Tibial nerve (tissue), 4 donors: ENCODE measurements around the gene RAB9A. TPM values are rescaled to one million over a fixed set of nuclear protein-coding genes. Genes with fewer than 3 reads are reported as not detected.

Experiments
- DNase-seq, 2 donors: peaks; one replicate each; pipeline ENCODE4 v3.0.0-alpha.2; 2019; ENCODE audit warnings: low spot score in 2 of 2
- H3K27ac ChIP-seq, 4 donors: fragments of 200-600 bp; sonication (generic) in 3 of 4; one replicate each; pipeline ENCODE4 v1.5.1; 2017 to 2019; ENCODE audit warnings: mild to moderate bottlenecking in 1 of 4
- H3K27me3 ChIP-seq, 2 donors: fragments of 200-600 bp; sonication (generic) in 1 of 2; one replicate each; pipeline versions ENCODE4 v1.5.1 to v1.6.0; 2017 to 2019
- H3K36me3 ChIP-seq, 3 donors: fragments of 200-600 bp; sonication (generic); one replicate each; pipeline ENCODE4 v1.5.1; 2018 to 2019
- H3K4me1 ChIP-seq, 4 donors: fragments of 200-600 bp; sonication (generic) in 3 of 4; one replicate each; pipeline ENCODE4 v1.5.1; 2017 to 2019
- H3K4me3 ChIP-seq, 4 donors: fragments of 200-600 bp; sonication (generic) in 3 of 4; one replicate each; pipeline ENCODE4 v1.5.1; 2017 to 2019; ENCODE audit warnings: mild to moderate bottlenecking in 1 of 4, moderate library complexity in 1 of 4
- H3K9me3 ChIP-seq, 4 donors: fragments of 200-600 bp; sonication (generic) in 3 of 4; one replicate each; pipeline ENCODE4 v1.5.1; 2017 to 2019
- CTCF ChIP-seq, 5 experiments: fragments of 200-600 bp in 3 of 5; fragments of 450-650 bp in 2 of 5; sonication (generic) in 3 of 5; IDR thresholded peaks; one replicate each; pipeline ENCODE4 v1.5.1; 2016 to 2019; ENCODE audit warnings: antibody characterized with exemption in 5 of 5, mild to moderate bottlenecking in 3 of 5, moderate library complexity in 2 of 5
- EP300 ChIP-seq, 2 donors: sonication (generic); formaldehyde crosslinking; IDR thresholded peaks; one replicate each; pipeline ENCODE4 v1.6.1; 2017; ENCODE audit warnings: antibody characterized with exemption in 2 of 2, mild to moderate bottlenecking in 1 of 2
- POLR2A ChIP-seq, 2 donors: fragments of 450-650 bp; IDR thresholded peaks; one replicate each; pipeline ENCODE4 v1.6.1; 2017; ENCODE audit warnings: antibody characterized with exemption in 2 of 2, mild to moderate bottlenecking in 2 of 2, moderate library complexity in 2 of 2
- WGBS, 2 donors: methylation state at CpG; one replicate each; pipeline ENCODE4 v1.1.5; 2018; 5-methylcytosine and 5-hydroxymethylcytosine counted together
- total RNA-seq, 4 donors: library from RNA; depleted of rRNA; stranded (reverse); fragments of >200 nt; gene quantifications; one replicate each; pipeline ENCODE4 v1.1.0, GENCODE V29; 2016

Gene RAB9A
- total RNA-seq, 4 donors from 2014 or later: 20.1 to 69.5 (median 24.9) TPM

- no peak for TF ChIP-seq EP300 (IDR thresholded peaks at IDR 0.05)
- no peak for TF ChIP-seq POLR2A (IDR thresholded peaks at IDR 0.05)
- no peak for TF ChIP-seq CTCF (IDR thresholded peaks at IDR 0.05)
- Histone ChIP-seq H3K27me3 (no peaks in the 10 kb centered on the region), H3K9me3 (no peaks in the 10 kb centered on the region), H3K4me3 (no peak overlapping the region), H3K4me1 (peaks cover 0 to 67% (median 33%) of the 10 kb centered on the region in 4 donors), H3K36me3 (no peaks in the 10 kb centered on the region), H3K27ac (no peak overlapping the region)
- DNase-seq: no peak
- 91 to 92% methylated on average over 3 to 4 of the region's 4 CpGs for WGBS, 2 donors
Measured at GRCh38 chrX:13695601-13696115, 6.7 kb downstream of the RAB9A start.

DNA sequence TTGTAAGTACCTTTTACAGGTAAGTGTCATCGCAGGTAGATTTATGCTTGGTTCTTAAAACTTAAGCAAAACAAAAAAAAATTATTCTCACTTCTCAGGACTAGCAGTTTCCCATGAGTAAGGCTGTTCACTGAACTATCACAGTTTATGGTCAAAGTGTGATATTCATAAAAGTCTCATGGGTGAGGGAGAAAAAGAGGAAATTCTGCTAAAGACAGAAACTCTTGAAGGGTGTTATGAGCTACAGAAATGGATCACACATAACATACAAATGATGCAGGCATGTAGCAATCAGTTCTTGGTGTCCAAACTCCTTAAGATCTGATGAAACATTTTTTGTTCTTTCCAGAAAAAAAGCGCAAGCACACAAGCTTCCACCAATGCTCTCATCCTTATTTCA is 8.5 kb downstream of the RAB9A start:
- Histone ChIP-seq H3K4me3 (no peak overlapping the region), H3K27ac (no peak overlapping the region), H3K36me3 (no peaks in the 10 kb centered on the region), H3K9me3 (no peaks in the 10 kb centered on the region), H3K4me1 (peaks cover 0 to 71% (median 25%) of the 10 kb centered on the region in 4 donors), H3K27me3 (no peaks in the 10 kb centered on the region)
- TF ChIP-seq EP300 (IDR thresholded peaks at IDR 0.05): no peak
- no peak for TF ChIP-seq CTCF (IDR thresholded peaks at IDR 0.05)
- DNase-seq: no peak
- WGBS, 2 donors: 88 to 93% methylated on average over 2 of the region's 2 CpGs

DNA sequence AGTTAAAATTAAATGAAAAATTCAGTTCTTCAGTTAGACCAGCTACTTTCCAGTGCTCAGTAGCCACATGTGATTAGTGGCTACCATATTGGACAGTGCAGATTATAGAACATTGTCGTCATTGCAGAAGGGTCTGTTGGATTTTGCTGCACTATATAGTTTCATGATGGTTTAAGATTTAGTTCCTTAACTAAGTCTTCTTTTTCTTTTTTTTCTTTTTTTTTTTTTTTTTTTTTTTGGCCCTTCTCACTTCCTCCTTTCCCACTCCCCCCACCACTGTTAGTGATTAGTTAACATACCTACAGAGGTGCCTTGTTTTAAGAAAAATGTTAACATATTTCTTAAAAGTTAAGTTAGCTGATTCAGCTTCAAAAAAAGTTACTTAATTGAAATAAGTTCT is 9.0 kb downstream of the RAB9A start:
- H3K36me3 ChIP-seq: no peaks in the 10 kb centered on the region
- WGBS, 2 donors: 85 to 100% methylated on average over 1 of the region's 1 CpG
- H3K27ac ChIP-seq: no peak overlapping the region
- H3K4me1 ChIP-seq: peaks cover 0 to 68% (median 25%) of the 10 kb centered on the region in 4 donors
- no peaks in the 10 kb centered on the region for H3K9me3 ChIP-seq
- TF ChIP-seq EP300 (IDR thresholded peaks at IDR 0.05) (no peak), POLR2A (IDR thresholded peaks at IDR 0.05) (no peak), CTCF (IDR thresholded peaks at IDR 0.05) (no peak)
- DNase-seq: no peak
- no peaks in the 10 kb centered on the region for H3K27me3 ChIP-seq
- no peak overlapping the region for H3K4me3 ChIP-seq

DNA sequence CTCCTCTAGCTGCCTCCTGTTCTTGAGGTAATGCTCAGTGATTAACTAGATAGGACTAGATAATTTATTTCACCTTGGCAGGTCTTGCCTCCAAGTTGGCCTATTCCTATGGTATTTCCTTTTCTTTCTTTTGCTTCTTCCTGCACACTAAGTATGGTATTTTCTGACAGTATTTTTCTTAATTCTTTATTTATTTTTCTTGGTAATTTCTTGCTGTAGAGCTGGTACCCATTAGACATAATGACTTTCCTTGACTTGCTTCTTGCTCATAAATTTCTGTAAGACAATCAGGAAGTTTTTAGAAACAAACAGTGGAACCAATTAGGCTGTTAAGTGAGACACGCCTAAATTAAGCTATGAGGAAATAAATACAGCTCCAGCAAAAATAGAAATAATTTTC is 9.5 kb downstream of the RAB9A start:
- Histone ChIP-seq H3K27ac (no peak overlapping the region), H3K4me1 (peaks cover 0 to 67% (median 22%) of the 10 kb centered on the region in 4 donors), H3K4me3 (no peak overlapping the region), H3K9me3 (no peaks in the 10 kb centered on the region), H3K27me3 (no peaks in the 10 kb centered on the region), H3K36me3 (no peaks in the 10 kb centered on the region)
- WGBS, 2 donors: 60 to 74% methylated on average over 1 of the region's 1 CpG
- no peak for TF ChIP-seq CTCF (IDR thresholded peaks at IDR 0.05)
- no peak for TF ChIP-seq POLR2A (IDR thresholded peaks at IDR 0.05)
- TF ChIP-seq EP300 (IDR thresholded peaks at IDR 0.05): no peak
- DNase-seq: no peak

DNA sequence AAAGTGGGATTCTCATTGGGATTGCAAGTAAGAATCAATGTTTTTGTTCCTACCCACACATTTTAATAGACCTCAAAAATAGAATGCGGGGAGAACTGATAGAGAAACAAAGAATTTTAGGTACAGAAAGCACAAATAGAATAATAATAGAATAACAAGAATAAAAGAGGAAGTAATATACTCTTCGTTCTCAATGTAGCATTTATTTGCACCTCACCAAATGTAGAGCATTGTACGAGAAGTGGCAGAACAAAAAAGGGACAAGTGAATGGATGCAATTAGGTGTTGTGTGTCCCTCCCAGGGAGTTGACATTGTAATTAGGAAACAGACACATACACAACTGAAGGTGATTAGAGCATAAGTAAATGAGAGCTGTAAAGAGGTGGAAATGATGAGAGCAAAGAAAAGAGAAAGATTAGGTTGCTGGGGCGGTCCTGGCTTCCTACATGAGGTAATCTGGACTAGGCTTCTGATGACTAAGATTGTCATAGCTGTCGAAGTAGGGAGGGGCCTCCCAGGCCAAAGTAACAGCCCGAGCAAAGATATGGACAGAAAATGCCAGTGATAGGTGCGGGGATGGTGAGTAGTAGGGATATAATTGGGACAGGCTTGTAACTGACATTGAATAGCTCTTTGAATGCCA is 10.4 kb downstream of the RAB9A start:
- Histone ChIP-seq H3K9me3 (no peaks in the 10 kb centered on the region), H3K36me3 (no peaks in the 10 kb centered on the region), H3K4me1 (peaks cover 0 to 65% (median 14%) of the 10 kb centered on the region in 4 donors), H3K27ac (no peak overlapping the region), H3K4me3 (no peak overlapping the region), H3K27me3 (no peaks in the 10 kb centered on the region)
- TF ChIP-seq POLR2A (IDR thresholded peaks at IDR 0.05) (no peak), CTCF (IDR thresholded peaks at IDR 0.05) (no peak), EP300 (IDR thresholded peaks at IDR 0.05) (no peak)
- 60 to 74% methylated on average over 7 of the region's 7 CpGs for WGBS, 2 donors
- no peak for DNase-seq
